HL-60/S4 treated with retinoic acid at 250 ng/mL for 4 days and 3 days (cell line): ENCODE data around the gene NFU1.
"Not testable (repeated sequence)": the region's sequence is repeated elsewhere in the genome, so short reads cannot be mapped to it uniquely, and the experiment has no call there.

ENCODE experiments used
- in situ Hi-C: fragments of 300-500 bp; cut with MboI; formaldehyde crosslinking; loops from 2 replicates; pipeline ENCODE4 v1.7.0; 2022; ENCODE audit warnings: low sequenced_read_pairs

The NFU1 gene

GRCh38 chr2:69389271-69389670, 48.0 kb downstream of the NFU1 start:
- in situ Hi-C loops = no loop called here

- in situ Hi-C loops = no loop called here
Observed at GRCh38 chr2:69387770-69388481, 49.3 kb downstream of the NFU1 start.

- in situ Hi-C loops = no loop called here
Observed at GRCh38 chr2:69386789-69387734, 50.2 kb downstream of the NFU1 start, which contains the start of gene GFPT1. TSS of gene GFPT1 (minus strand) at chr2:69387227. CDS start at chr2:69387071, 156 bp downstream.

GRCh38 chr2:69386360-69386759, 50.9 kb downstream of the NFU1 start:
- in situ Hi-C loops = no loop called here

- in situ Hi-C loops = no loop called here
Observed at GRCh38 chr2:69385443-69386151, 51.6 kb downstream of the NFU1 start.

GRCh38 chr2:69384618-69385081, 52.6 kb downstream of the NFU1 start:
- in situ Hi-C loops = no loop called here

- in situ Hi-C loops = no loop called here
Observed at GRCh38 chr2:69383176-69383812, 53.9 kb downstream of the NFU1 start.

GRCh38 chr2:69382547-69382946, 54.7 kb downstream of the NFU1 start:
- in situ Hi-C loops = no loop called here

GRCh38 chr2:69381337-69381737, 55.9 kb downstream of the NFU1 start:
- in situ Hi-C loops = no loop called here

GRCh38 chr2:69380072-69380917, 56.9 kb downstream of the NFU1 start:
- in situ Hi-C loops = no loop called here

- in situ Hi-C loops = no loop called here
Observed at GRCh38 chr2:69376403-69376802, 60.8 kb downstream of the NFU1 start.

- in situ Hi-C loops = no loop called here
Observed at GRCh38 chr2:69375494-69376353, 61.5 kb downstream of the NFU1 start.

- in situ Hi-C loops = no loop called here
Observed at GRCh38 chr2:69372767-69373166, 64.5 kb downstream of the NFU1 start.

- in situ Hi-C loops = no loop called here
Observed at GRCh38 chr2:69369802-69370201, 67.4 kb downstream of the NFU1 start.

- in situ Hi-C loops = no loop called here
Observed at GRCh38 chr2:69368588-69368987, 68.6 kb downstream of the NFU1 start.

GRCh38 chr2:69359371-69359770, 77.9 kb downstream of the NFU1 start:
- in situ Hi-C loops = no loop called here

GRCh38 chr2:69358914-69359313, 78.3 kb downstream of the NFU1 start:
- in situ Hi-C loops = no loop called here

GRCh38 chr2:69356471-69356870, 80.8 kb downstream of the NFU1 start:
- in situ Hi-C loops = no loop called here

GRCh38 chr2:69354976-69355375, 82.3 kb downstream of the NFU1 start:
- in situ Hi-C loops = not testable (repeated sequence)
